ENCODE measurements around the gene ZBTB16.

The ZBTB16 gene

GRCh38 chr11:114051558-114051957 is 8.0 kb upstream of the ZBTB16 start:
- TF ChIP-seq CTCF (IDR thresholded peaks at IDR 0.05; ENCODE audit: low read depth, low read length, missing control alignments) = no peak
- DNase-seq (ENCODE audit: extremely low read depth, low read depth) = no peak
- H3K4me3 ChIP-seq (replicated peaks; ENCODE audit: low read depth, low read length) = no peak overlapping the region

DNA sequence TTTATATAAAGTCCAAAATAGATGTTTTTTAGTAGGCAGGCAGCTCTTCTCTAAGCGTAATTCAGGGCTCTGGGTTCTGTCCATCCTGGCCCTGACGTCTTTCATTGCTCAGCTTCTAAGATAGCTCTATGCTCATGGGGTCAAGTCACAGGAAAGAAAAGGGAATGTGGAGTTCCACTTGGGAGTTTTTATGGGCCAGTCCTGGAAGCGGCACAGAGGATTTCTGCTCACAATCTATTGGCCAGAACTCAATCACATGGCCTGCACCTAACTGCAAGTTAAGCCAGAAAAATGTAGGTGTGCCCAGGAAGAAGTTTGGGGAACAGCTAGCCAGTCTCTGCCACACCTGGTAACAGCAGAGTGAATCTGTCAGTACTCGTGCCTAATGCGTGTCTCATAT is 7.4 kb upstream of the ZBTB16 start:
- H3K4me3 ChIP-seq (replicated peaks; ENCODE audit: low read depth, low read length) = no peak overlapping the region
- no peak for DNase-seq (ENCODE audit: extremely low read depth, low read depth)
- TF ChIP-seq CTCF (IDR thresholded peaks at IDR 0.05; ENCODE audit: low read depth, low read length, missing control alignments) = no peak

DNA sequence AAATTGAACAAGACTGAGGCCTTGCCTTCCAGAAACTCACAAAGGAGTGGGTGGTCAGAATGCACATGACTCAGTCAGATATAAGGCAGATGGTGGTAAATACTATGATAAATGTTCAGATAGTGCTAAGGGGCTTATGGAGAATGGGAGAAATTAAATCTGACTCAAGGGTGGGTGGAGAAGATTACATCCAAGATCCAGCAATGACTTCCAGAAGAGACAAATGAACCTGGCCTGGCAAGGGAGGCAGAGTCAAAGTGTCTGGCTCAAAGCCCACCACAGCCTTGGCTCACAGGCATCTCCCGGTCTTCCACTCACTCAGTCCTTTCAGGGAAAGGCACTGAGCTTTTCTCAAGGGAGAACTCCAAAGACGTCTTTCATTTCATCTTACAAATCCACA is 6.1 kb upstream of the ZBTB16 start:
- no peak overlapping the region for H3K4me3 ChIP-seq (replicated peaks; ENCODE audit: low read depth, low read length)
- TF ChIP-seq CTCF (IDR thresholded peaks at IDR 0.05; ENCODE audit: low read depth, low read length, missing control alignments) = no peak
- no peak for DNase-seq (ENCODE audit: extremely low read depth, low read depth)

GRCh38 chr11:114054806-114055205 is 4.7 kb upstream of the ZBTB16 start:
- DNase-seq (ENCODE audit: extremely low read depth, low read depth) = no peak
- no peak overlapping the region for H3K4me3 ChIP-seq (replicated peaks; ENCODE audit: low read depth, low read length)
- no peak for TF ChIP-seq CTCF (IDR thresholded peaks at IDR 0.05; ENCODE audit: low read depth, low read length, missing control alignments)

- H3K4me3 ChIP-seq (replicated peaks; ENCODE audit: low read depth, low read length) = no peak overlapping the region
- DNase-seq (ENCODE audit: extremely low read depth, low read depth) = no peak
- TF ChIP-seq CTCF (IDR thresholded peaks at IDR 0.05; ENCODE audit: low read depth, low read length, missing control alignments) = no peak
Observed at GRCh38 chr11:114056409-114056808, 3.1 kb upstream of the ZBTB16 start.

DNA sequence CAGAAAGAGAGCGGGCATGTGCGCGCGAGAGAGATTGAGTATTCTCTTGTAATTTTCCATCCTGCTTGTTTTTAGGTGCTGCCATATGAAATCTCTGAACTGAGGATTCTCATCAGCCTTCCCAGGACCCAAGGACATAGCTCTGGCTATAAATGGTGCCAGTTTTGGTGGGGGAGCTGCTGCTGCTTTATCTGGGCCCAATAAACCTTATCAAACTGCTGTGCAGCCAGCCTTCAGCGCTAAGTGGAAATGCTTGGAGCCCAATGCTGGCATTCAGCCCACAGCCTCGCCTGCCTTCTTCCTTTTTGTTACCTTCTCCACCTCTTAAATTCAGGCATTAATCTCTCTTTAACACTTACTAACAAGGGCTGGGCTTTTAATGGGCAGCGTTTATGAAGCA is 2.4 kb upstream of the ZBTB16 start:
- no peak for DNase-seq (ENCODE audit: extremely low read depth, low read depth)
- H3K4me3 ChIP-seq (replicated peaks; ENCODE audit: low read depth, low read length) = no peak overlapping the region
- TF ChIP-seq CTCF (IDR thresholded peaks at IDR 0.05; ENCODE audit: low read depth, low read length, missing control alignments) = no peak

DNA sequence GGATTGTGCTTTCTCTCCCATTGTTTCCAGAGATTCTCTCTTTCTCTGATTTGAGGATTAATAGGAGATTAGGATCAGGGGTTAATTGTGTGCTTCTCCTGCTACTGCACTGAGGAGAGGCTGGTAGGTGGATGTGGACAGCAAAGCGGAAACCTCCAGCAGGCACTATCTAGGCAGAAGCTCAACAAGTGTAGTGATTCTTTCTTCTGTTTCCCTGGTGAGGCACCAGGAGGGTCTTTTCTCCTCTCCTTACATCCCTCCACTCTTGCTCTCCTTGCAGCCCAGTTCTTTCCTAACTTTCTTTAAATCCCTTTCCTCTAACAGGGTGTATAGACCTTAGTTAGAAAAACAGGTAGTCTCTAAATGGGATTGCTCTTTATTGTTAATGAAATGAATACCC is 1.9 kb upstream of the ZBTB16 start:
- TF ChIP-seq CTCF (IDR thresholded peaks at IDR 0.05; ENCODE audit: low read depth, low read length, missing control alignments) = no peak
- no peak for DNase-seq (ENCODE audit: extremely low read depth, low read depth)

More for the DNA sequence above, 1.9 kb upstream of the ZBTB16 start:
- no peak overlapping the region for H3K4me3 ChIP-seq (replicated peaks; ENCODE audit: low read depth, low read length)

Measured in HFF-Myc (cell line).